Stimulated activated CD4-positive, alpha-beta T cell treated with anti-CD3 and anti-CD28 coated beads, Interleukin-2, amount 100 ng/mL, for 24 hours (primary cell): ENCODE measurements around the gene JAK1.
"Not testable (repeated sequence)": the region's sequence is repeated elsewhere in the genome, so short reads cannot be mapped to it uniquely, and the experiment has no call there.

ENCODE experiments used
- DNase-seq, 2 donors: peaks; one replicate each; pipeline ENCODE4 v3.0.0-alpha.2; 2020

The JAK1 gene

DNA sequence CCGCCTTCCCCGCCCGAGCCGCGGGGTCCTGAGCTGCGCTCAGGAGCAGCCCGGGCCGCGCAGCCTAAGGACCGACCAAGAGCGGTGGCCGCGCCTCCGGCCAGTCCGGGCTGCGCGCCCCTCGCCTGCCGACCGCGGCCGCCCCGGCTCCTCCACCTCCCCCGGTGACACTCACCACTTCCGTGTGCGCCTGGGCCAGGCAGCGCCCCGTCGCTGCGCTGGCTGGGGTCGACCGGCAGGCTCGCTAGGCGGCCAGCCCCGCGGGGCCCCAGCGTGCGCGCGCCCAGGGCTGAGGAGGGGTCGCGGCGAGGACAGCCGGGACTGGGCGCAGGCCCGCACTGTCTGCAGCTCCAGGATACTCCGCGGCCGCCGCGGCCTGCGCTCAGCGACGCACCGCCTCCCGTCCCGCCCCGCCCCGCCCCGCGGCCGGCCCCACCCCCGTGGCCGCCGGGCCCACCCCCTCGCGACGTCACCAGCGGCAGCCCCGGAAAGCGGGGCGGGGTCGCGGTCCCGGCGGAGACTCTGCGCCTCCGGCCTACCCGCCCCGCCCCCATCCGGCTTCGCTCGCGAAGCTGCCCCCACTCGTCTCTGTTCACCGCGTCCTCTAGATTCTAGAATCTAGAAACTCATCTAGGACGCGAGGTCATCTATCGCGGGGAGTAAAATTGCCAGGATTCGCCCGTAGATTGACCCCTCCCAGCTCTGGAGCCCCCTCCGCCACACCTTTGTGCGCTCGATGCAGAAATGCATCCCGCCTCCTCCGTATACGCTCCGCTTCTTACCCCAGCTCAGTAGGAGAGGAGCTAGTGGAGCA lies at the start of gene JAK1:
Gene JAK1 (minus strand): TSS at position 392 of the 814 bp plus-strand sequence. CDS start 80,285 bp downstream, outside the sequence.
- DNase-seq: peak; percentile 90 to 91

DNA sequence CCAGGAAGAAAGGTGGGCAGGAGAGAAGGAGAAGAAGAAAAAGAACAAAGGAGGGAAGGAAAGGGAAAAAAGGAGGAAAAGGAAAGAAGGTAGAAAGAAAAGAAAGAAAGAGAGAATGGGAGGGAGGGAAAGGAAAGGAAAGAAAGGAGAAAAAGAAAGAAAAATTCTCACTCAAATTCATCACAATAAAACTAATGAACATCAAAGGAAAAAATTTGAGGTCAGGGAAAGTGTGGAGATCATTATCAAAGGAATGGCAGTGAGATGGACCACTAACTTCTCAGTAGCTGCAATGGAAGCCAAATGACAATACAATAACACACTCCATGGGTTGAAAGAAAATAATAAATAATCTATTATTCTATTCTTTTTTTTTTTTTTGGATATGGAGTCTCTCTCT lies 48.0 kb upstream of the JAK1 start:
- DNase-seq: no peak

GRCh38 chr1:65011983-65012382 lies 45.6 kb upstream of the JAK1 start:
- no peak for DNase-seq

DNA sequence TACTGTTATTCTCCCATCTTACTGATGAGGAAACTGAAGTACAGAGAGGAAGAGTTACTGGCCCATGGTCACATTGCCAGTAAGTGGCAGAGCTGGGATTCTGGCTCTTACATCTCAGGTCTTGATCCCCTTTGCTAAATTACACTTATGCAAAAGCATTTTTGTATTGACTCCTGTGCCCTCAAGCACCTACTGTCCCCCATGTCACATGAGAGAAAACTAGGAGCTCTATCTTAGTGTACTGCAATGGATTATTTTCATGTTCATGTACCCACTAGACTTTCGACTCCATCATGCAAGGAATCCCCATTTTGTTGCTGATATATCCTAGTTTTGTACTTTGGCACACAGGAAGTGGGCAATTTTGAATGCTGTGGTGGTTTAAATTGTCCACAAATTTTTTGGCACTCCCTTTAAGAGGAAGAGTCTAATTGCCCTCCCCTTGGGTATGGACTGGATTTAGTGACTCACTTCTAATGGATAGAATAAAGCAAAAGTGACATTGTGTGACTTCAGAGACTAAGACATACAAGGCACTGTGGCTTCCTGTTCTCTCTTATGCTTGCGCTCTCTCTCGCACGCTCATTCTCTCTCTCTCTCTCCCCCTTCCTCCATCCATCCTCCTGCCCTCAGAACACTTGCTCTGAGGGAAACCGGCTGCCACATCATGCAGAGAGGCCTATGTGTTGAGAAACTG lies 43.5 kb upstream of the JAK1 start:
- peak in 1 of 2 donors; percentile 3 for DNase-seq

DNA sequence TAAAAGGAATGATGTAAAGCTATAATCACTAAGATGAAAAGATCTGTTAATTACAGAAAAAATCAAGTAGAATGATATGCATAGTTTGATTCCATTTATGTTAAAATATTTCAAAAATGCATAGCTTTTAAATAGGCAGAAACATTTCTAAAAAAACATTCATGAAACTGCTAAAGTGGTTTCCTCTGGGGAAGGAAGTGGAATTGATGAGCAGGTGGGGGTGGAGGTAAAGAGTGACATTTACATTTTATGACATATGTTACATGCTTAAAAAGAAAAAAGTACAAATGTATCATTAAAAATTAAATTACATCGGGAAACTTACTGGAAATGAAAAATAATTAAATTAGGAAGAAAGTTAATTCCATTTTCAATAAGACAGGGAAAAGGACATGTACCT lies 42.8 kb upstream of the JAK1 start:
- no peak for DNase-seq

DNA sequence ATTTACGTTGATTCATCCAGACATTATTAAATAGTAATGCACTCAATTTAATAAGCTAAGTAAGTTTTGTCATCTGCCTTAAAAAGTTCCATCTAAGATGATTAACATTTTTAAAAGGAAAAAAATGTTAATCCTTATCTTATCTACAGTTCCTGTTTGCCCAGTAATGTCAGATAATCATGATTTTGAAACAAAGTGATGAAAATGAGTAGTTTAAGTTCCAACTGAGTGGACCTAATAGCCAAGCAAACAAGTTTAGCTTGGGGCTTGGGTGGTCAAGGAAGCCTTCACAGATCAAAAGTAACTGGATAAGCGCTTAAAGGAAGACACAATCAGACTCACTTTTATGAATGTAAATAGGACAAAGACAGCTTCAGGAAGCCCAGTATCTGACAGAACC lies 40.5 kb upstream of the JAK1 start:
- no peak for DNase-seq

- DNase-seq: no peak
Observed at GRCh38 chr1:65003316-65003664, 36.9 kb upstream of the JAK1 start.

DNA sequence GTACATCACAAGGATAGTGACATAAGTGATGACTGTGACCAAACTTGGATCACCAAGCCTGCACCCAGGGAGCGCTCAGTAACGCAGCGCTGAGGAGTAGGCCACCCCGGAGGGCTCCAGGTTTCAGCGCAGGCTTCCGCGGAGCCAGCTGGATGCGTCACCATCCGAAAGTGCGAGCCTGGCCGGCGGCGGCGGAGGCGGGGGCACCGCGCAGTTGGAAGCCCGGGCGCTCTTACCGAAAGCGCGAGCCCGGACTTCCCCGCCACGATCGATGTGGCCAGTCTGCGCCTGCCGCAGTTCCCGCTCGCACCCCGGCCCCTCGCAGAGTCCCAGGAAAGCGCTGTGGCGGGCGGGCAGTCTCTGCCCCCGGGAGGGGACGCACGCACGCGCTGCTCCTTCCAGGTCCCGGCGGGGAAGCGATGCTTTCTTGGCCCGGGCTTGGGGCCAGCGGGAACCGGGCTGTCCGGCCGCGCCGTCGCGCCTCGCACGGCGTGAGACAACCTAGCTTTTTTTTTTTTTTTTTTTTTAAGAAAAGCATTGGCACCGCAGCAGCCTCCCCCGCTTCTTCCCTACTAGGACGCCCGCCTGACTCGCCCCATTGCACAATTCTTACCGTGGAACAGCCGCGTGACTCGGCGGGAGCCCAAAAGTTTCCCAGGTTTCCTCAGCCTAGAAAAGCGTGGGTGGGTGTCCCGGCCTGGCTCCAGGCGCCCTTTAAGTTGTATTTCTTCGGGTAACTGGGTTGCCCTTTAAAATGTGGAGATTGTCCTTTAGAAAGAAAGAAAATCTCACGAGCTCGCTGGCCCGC lies 36.4 kb upstream of the JAK1 start:
- peak; percentile 65 to 78 for DNase-seq

DNA sequence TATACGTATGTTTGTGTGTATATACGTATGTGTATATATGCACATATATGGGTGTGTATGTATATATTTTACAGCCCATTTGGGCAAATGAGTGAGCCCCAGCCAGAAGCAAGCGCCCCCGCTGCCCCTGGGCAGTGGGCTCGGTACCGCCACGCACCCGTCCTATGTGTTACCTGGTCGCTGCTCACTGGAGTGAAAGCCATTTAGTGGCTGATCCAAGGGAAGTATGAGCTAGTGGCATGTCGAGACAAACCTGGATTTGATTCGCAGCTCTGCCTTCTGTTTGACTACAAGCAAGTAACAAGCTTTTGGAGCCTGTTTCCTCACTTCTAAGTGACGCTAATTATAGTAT lies 35.8 kb upstream of the JAK1 start:
- peak in 1 of 2 donors; percentile 19 for DNase-seq

DNA sequence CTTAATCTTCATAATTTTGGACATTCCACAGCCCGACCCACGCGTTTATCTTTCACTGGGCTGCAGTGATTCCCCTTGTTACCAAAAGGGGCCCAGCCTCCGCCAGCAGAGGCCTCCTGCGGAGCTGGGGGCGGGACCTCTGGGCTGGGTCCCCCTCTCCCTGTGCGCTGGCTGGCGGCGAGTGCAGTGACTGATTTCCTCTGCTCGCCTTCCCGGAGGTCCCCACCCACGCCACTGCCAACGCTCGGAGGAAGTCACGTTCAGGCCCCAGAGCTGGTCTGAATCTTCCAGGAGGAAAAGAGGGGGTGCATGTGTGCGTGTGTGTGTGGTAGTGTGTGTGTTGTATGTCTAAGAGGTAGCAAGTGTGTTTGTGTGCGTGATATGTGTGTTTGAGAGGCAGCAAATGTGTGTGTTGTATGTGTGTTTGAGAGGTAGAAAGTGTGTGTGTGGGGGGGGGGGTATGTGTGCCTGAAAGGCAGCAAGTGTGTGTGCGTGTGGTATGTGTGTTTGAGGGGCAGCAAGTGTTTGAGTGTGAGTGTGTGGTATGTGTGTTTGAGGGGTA lies 35.0 kb upstream of the JAK1 start:
- peak; percentile 75 to 86 for DNase-seq

- not testable (repeated sequence) for DNase-seq
Observed at GRCh38 chr1:64998425-64998948, 32.1 kb upstream of the JAK1 start.

DNA sequence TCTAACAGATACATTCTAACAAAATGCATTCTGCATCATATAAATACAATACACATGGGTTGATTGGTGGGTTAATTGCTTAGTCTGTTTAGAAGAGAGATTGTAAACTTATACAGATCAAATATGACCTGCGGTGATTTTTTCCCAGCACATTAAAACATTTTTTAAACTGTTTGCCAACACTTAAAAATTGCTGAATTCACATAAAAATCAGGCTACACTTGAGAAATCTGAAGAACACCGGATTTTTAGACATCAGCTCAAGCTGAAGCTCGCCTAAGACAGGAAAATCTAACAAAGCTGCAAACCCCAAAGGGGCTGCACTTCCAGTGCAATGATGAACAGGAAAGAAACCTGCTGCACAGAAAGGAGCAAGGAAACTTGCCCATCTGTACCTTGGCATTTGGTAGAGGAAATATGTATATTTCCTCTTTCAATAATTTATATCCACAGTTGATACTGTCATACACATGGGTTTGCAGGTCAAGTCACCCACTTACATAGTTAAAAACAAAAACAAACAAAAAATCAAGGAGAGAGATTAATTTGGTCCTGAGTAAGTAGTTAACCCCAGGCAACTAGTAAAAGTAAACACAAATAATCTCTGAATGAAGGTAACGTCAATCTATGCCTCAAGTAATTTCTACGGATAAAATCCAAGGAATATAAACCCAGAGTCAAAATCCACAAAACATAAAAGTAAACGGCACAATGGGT lies 30.4 kb upstream of the JAK1 start:
- DNase-seq: no peak

DNA sequence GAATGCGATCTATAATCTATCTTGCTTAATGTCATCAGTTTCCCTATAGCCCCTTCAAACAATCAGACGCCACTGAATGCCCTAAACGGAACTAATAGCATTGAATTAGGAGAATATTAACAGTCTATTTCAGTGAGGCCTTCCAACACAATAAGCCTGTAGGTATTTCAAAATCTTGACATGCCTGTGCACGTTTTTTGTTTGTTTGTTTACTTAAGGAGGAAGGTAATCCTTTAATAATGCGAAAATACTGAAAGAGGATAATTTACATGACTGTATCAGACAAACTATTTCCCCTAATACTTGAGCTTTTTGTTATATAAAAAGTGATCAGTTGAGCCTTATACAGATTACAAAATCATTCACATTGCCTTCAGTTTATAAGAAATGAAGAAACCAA lies 29.0 kb upstream of the JAK1 start:
- no peak for DNase-seq

GRCh38 chr1:64986903-64987871 lies 20.8 kb upstream of the JAK1 start:
- no peak for DNase-seq

- DNase-seq: no peak
Observed at GRCh38 chr1:64984737-64985136, 18.4 kb upstream of the JAK1 start.

DNA sequence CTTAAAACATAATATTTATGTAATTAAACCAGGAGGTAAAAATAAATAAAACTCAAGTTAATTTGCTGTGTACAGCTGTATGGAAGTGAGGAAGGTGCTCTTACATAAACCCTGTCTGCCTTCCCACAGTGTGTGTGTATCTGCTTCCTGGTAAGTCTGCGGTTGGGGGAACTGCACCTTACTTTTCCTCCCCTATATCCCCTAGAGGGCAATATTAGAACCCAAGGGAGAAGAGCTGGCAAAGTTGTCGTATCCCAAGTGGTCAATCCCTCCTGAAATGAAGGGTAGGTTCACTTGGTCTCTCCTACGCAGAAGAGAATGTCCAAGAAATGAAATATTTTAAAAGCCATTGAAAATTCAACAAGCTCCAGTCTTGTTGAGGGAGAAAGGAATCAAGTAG lies 17.8 kb upstream of the JAK1 start:
- DNase-seq: no peak

DNA sequence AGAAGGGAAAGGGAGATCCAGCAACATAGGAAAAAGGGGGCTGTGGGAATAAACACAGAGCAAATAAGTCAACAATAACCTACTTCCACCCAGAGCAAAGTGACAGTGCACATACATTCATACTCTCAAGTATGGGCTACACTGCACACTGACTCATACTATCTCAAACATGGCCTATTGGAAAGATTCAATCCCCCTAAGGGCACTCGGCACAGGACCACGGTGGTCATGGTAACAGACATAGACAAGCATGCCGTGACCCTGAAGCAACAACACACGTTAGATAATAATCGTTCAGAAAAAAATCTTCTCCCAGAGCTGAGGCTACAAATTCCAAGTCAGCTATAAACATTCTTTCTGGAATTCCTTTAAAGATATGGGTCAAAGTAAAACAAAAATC lies 16.8 kb upstream of the JAK1 start:
- no peak for DNase-seq

- DNase-seq: no peak
Observed at GRCh38 chr1:64981601-64982533, 15.5 kb upstream of the JAK1 start.

DNA sequence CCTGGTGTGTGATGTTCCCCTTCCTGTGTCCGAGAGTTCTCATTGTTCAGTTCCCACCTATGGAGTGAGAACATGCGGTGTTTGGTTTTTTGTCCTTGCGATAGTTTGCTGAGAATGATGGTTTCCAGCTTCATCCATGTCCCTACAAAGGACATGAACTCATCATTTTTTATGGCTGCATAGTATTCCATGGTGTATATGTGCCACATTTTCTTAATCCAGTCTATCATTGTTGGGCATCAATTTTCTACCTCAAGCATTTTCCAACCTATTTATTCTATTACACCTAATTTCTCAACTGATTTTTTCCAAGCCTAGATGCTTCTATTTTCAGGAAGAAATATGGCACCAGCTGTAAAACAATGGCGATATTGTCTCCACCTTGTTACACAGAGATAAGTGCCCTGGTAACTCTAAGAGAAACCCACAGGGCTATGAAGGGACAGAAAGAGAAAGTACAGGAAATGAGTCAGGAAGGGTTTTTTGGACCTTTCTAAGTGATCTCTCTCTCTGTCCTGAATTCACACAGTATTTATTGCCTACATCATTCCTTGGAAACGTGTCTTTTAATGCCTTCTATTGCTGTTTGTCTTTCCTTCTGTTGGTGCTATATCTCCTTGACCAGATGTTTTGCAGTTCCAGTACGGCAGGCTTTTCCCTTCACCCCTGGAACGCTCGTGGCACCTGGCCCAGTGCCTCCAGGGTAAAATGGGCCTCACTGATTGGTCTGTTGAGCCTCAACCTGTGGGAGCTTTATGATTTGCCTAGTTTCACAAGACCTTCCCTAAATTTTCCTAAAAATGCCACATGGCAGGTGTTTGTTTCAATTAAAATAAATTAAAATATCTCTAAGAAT lies 14.6 kb upstream of the JAK1 start:
- no peak for DNase-seq
